ENCODE results near the gene SH3TC2. TPM values are rescaled to one million over a fixed set of nuclear protein-coding genes. Genes with fewer than 3 reads are reported as not detected.
A peak's percentile ranks its signal among the peaks of the same experiment; 100 is the strongest.

The SH3TC2 gene
- total and polyA plus RNA-seq, 3 donors from 2014 or later = 32.4 to 136 (median 130) TPM

DNA sequence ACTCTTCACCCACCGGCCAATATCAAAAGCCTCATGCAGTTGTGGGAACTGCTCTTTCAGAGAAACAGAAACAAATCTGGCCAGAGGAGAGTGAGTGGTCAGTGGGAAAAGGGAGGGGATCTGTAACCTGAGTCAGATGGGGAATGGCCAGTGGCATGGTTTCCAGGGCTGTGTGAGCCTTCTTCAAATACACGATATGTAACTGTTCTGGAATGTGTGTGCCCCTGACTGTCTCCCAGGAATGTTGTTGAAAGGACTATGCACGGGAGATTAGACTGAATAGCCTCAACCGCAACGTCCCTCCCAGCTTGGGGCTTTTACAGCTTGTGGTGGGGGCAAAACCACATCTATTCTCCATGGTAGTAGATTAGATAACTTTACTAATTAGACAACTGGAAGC lies 60.8 kb downstream of the SH3TC2 start:
- TF ChIP-seq, protein P1, sequence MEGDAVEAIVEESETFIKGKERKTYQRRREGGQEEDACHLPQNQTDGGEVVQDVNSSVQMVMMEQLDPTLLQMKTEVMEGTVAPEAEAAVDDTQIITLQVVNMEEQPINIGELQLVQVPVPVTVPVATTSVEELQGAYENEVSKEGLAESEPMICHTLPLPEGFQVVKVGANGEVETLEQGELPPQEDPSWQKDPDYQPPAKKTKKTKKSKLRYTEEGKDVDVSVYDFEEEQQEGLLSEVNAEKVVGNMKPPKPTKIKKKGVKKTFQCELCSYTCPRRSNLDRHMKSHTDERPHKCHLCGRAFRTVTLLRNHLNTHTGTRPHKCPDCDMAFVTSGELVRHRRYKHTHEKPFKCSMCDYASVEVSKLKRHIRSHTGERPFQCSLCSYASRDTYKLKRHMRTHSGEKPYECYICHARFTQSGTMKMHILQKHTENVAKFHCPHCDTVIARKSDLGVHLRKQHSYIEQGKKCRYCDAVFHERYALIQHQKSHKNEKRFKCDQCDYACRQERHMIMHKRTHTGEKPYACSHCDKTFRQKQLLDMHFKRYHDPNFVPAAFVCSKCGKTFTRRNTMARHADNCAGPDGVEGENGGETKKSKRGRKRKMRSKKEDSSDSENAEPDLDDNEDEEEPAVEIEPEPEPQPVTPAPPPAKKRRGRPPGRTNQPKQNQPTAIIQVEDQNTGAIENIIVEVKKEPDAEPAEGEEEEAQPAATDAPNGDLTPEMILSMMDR (IDR thresholded peaks at IDR 0.05) = no peak
- TF ChIP-seq POLR2A (IDR thresholded peaks at IDR 0.05) = no peak
- no peaks in the 10 kb centered on the region for H3K9me3 ChIP-seq
- no peak overlapping the region for H3K27ac ChIP-seq
- no peaks in the 10 kb centered on the region for H3K36me3 ChIP-seq (ENCODE audit: low read depth, missing control alignments)
- no peaks in the 10 kb centered on the region for H3K4me1 ChIP-seq
- no peak overlapping the region for H3K4me3 ChIP-seq
- no peaks in the 10 kb centered on the region for H3K27me3 ChIP-seq
- 34 to 58% methylated on average over 5 of the region's 5 CpGs for WGBS, 2 donors
- intact Hi-C loops (cut with DNase I; ENCODE audit: low total_unique reads) = no loop called here
- DNase-seq = peak; percentile 16

DNA sequence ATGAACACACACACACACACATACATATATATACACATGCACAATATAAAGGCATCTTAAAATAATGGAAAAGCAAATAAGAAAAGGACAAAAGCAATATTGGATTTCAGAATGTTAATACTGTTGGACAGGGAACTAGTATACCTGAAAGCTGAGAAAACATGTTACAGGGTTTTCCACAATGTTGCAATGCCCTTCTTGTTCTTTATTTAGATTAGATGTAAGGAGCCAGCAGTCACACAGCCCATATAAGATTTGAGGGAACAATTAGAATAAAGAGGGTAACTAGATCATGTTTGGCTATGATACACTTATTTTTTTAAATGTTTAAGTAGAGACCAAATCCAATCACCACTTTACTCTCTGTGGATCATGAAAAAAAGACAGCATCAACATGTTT lies 61.7 kb downstream of the SH3TC2 start:
- Histone ChIP-seq H3K9me3 (no peaks in the 10 kb centered on the region), H3K4me1 (no peaks in the 10 kb centered on the region), H3K27me3 (no peaks in the 10 kb centered on the region), H3K27ac (no peak overlapping the region), H3K36me3 (ENCODE audit: low read depth, missing control alignments) (no peaks in the 10 kb centered on the region), H3K4me3 (no peak overlapping the region)
- DNase-seq = no peak
- TF ChIP-seq POLR2A (IDR thresholded peaks at IDR 0.05) = no peak
- TF ChIP-seq, protein P1 (IDR thresholded peaks at IDR 0.05) = no peak
- intact Hi-C loops (cut with DNase I; ENCODE audit: low total_unique reads) = no loop called here

DNA sequence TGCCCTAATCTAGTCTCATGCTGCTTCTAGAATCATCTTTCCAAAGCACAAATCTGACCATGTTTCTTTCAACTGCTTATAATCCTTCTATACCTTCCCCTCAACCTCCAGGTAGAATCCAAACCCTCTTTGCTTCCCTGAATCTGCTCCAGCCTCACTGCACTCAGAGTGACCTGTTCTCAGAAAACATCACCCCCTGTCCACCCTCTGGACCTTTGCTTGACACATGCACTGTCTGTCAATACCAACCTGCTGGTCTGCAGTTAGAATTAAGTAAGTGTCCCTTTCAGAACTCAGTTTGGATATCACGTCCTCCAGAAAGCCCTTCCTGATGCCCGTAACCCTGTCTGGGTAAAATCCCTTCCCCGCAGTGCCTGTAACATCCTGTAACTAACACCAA lies 63.1 kb downstream of the SH3TC2 start:
- Histone ChIP-seq H3K27ac (no peak overlapping the region), H3K9me3 (no peaks in the 10 kb centered on the region), H3K4me3 (no peak overlapping the region), H3K27me3 (no peaks in the 10 kb centered on the region), H3K36me3 (ENCODE audit: low read depth, missing control alignments) (no peaks in the 10 kb centered on the region), H3K4me1 (no peaks in the 10 kb centered on the region)
- intact Hi-C loops (cut with DNase I; ENCODE audit: low total_unique reads) = no loop called here
- WGBS, 2 donors = 89 to 94% methylated on average over 3 of the region's 3 CpGs
- TF ChIP-seq, protein P1 (IDR thresholded peaks at IDR 0.05) = no peak
- TF ChIP-seq POLR2A (IDR thresholded peaks at IDR 0.05) = no peak
- no peak for DNase-seq

DNA sequence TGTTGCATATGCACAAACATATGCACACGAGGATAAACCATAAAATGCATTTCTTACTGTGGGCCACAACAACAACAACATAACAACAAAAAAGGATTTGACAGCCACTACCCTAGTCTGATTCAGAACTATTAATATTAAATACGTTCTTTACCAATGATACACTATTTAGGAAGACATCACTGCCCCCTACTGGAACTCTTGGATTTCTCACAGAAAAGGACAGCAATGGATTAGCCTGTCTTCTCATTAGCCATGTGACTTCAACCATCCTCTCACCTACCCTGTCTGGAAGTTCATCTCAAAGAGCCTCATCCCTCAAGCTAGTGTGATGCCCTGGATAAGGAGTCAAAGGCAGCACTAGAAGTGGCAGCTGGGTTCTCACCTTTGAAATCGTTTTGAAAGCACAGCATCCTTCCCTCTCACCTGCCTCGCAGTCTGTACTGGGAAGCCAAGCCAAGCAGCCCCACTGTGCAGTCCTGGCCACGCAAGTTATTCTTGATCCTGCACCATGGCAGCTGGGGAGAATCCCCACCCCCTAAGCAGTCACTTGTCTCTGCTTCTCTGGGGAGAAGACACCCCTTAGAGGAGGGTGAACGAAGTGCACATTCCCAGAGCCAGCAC lies 64.6 kb downstream of the SH3TC2 start:
- H3K27ac ChIP-seq = no peak overlapping the region
- no peaks in the 10 kb centered on the region for H3K27me3 ChIP-seq
- H3K4me1 ChIP-seq = no peaks in the 10 kb centered on the region
- H3K4me3 ChIP-seq = no peak overlapping the region
- WGBS, 2 donors = 63 to 64% methylated on average over 6 of the region's 6 CpGs
- TF ChIP-seq, protein P1 (IDR thresholded peaks at IDR 0.05) = peak; percentile 21 to 53 (median 53)
- TF ChIP-seq POLR2A (IDR thresholded peaks at IDR 0.05) = no peak
- DNase-seq = peak; percentile 40
- no peaks in the 10 kb centered on the region for H3K9me3 ChIP-seq
- no peaks in the 10 kb centered on the region for H3K36me3 ChIP-seq (ENCODE audit: low read depth, missing control alignments)
- intact Hi-C loops (cut with DNase I; ENCODE audit: low total_unique reads) = no loop called here

DNA sequence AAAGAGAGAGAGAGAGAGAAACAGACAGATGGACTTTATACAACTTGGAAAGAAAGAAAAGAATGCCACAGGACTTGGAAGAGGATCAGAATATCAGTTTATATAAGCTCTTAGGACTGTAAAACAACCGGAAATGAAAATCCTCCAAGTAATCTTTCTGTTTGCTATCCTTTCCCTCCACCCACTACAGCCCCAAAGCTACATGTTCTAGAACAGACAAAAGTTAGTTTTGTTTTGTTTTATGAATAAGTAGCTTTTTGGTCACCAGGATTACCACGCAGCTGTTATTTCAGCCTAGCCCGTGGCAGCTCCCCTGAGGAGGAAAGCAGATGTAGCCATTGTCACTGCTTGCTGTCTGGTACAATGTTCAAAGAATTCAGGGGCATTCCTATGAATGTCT lies 66.6 kb downstream of the SH3TC2 start:
- no peak for DNase-seq
- Histone ChIP-seq H3K36me3 (ENCODE audit: low read depth, missing control alignments) (no peaks in the 10 kb centered on the region), H3K4me3 (no peak overlapping the region), H3K9me3 (no peaks in the 10 kb centered on the region), H3K27me3 (no peaks in the 10 kb centered on the region), H3K27ac (no peak overlapping the region), H3K4me1 (no peaks in the 10 kb centered on the region)
- TF ChIP-seq POLR2A (IDR thresholded peaks at IDR 0.05) = no peak
- TF ChIP-seq, protein P1 (IDR thresholded peaks at IDR 0.05) = no peak
- WGBS, 2 donors = 45 to 55% methylated on average over 3 of the region's 3 CpGs
- intact Hi-C loops (cut with DNase I; ENCODE audit: low total_unique reads) = no loop called here

Data from testis (tissue), 3 donors.